IMR-90 (cell line): ENCODE measurements around the gene ERMN. TPM values are rescaled to one million over a fixed set of nuclear protein-coding genes. Genes with fewer than 3 reads are reported as not detected.
A peak's percentile ranks its signal among the peaks of the same experiment; 100 is the strongest.

Experiments
- ATAC-seq: fragments of 200-7000 bp; cut with Tn5 transposase; 2 replicates; pipeline ENCODE4 v1.9.1; 2020; ENCODE audit warnings: low read depth, mild to moderate bottlenecking, moderate library complexity
- Bru-seq: library from RNA; stranded (reverse); fragments of 400-500 nt; gene quantifications from one replicate; lab custom pipeline; 2021; lab: Mats Ljungman, UMichigan
- BruChase-seq, 2 experiments: library from RNA; stranded (reverse); fragments of 400-500 nt; gene quantifications; one replicate each; lab custom pipeline; 2021; lab: Mats Ljungman, UMichigan
- BruUV-seq: library from RNA; stranded (reverse); fragments of 400-500 nt; replicated peaks from 2 replicates; lab custom pipeline; 2021; lab: Mats Ljungman, UMichigan
- CTCF ChIA-PET: fragments of 300-600 bp; formaldehyde crosslinking; extraction: SDS; loops from one replicate; lab custom pipeline; 2021; ENCODE audit warnings: antibody characterized with exemption; lab: Yijun Ruan, JAX
- POLR2A ChIA-PET: fragments of 300-600 bp; sonication (Branson Sonifier 250); formaldehyde crosslinking; loops from one replicate; lab custom pipeline; 2022; ENCODE audit warnings: antibody characterized with exemption; ENCODE audit not compliant: unreplicated experiment; lab: Charles Lee
- DNase-seq: peaks from one replicate; pipeline ENCODE4 v3.0.0; 2013
- H2AFZ ChIP-seq: replicated peaks from 2 replicates; pipeline ENCODE3; 2013; ENCODE audit warnings: low read length, mild to moderate bottlenecking; ENCODE audit not compliant: poor library complexity
- H2AK5ac ChIP-seq: 2 replicates; pipeline ENCODE4 v1.6.1; 2013; ENCODE audit warnings: low read depth, low read length, inconsistent platforms
- H2AK9ac ChIP-seq: replicated peaks from 2 replicates; pipeline ENCODE3; 2013; ENCODE audit warnings: mild to moderate bottlenecking, low read depth, low read length, moderate library complexity; ENCODE audit not compliant: poor library complexity
- H2BK120ac ChIP-seq: 2 replicates; pipeline ENCODE4 v1.6.1; 2013; ENCODE audit warnings: low read depth, low read length, inconsistent platforms
- H2BK15ac ChIP-seq: 3 replicates; pipeline ENCODE4 v1.6.1; 2013; ENCODE audit warnings: low read depth, low read length, inconsistent platforms
- H2BK20ac ChIP-seq: 2 replicates; pipeline ENCODE4 v1.6.1; 2013; ENCODE audit warnings: low read depth, mild to moderate bottlenecking, inconsistent platforms, low read length, moderate library complexity
- H2BK5ac ChIP-seq: 2 replicates; pipeline ENCODE4 v1.6.1; 2013; ENCODE audit warnings: mild to moderate bottlenecking, low read depth, low read length, inconsistent platforms; ENCODE audit not compliant: poor library complexity, severe bottlenecking
- H3K14ac ChIP-seq: replicated peaks from 2 replicates; pipeline ENCODE4 v1.6.1; 2013; ENCODE audit warnings: low read depth, low read length, inconsistent platforms
- H3K18ac ChIP-seq: 2 replicates; pipeline ENCODE4 v1.6.1; 2013; ENCODE audit warnings: low read depth, low read length, control low read depth
- H3K23ac ChIP-seq: 2 replicates; pipeline ENCODE4 v1.6.1; 2013; ENCODE audit warnings: low read depth, low read length, inconsistent platforms
- H3K27ac ChIP-seq: 2 replicates; pipeline ENCODE4 v1.5.1; 2013; ENCODE audit warnings: mild to moderate bottlenecking, control low read depth, low read length; ENCODE audit not compliant: insufficient read depth
- H3K27me3 ChIP-seq: 2 replicates; pipeline ENCODE4 v1.6.1; 2013; ENCODE audit warnings: low read length; ENCODE audit not compliant: control insufficient read depth, insufficient read depth
- H3K36me3 ChIP-seq: 2 replicates; pipeline ENCODE4 v1.6.1; 2013; ENCODE audit warnings: low read length, mixed read lengths; ENCODE audit not compliant: control insufficient read depth, insufficient read depth
- H3K4ac ChIP-seq: 2 replicates; pipeline ENCODE4 v1.6.1; 2013; ENCODE audit warnings: low read depth, low read length, inconsistent platforms
- H3K4me1 ChIP-seq: 2 replicates; pipeline ENCODE4 v1.6.1; 2013; ENCODE audit warnings: low read length, mixed read lengths; ENCODE audit not compliant: control insufficient read depth, insufficient read depth
- H3K4me2 ChIP-seq: 2 replicates; pipeline ENCODE4 v1.6.1; 2013; ENCODE audit warnings: low read depth, mild to moderate bottlenecking, control low read depth, low read length, moderate library complexity
- H3K4me3 ChIP-seq: 2 replicates; pipeline ENCODE4 v1.5.1; 2013; ENCODE audit warnings: low read depth, mild to moderate bottlenecking, control low read depth, low read length, moderate library complexity; ENCODE audit not compliant: insufficient read depth
- H3K56ac ChIP-seq: 2 replicates; pipeline ENCODE4 v1.6.1; 2013; ENCODE audit warnings: low read length, inconsistent platforms; ENCODE audit not compliant: insufficient read depth; ENCODE audit errors: extremely low read depth
- H3K79me1 ChIP-seq, 2 experiments: 2 replicates each; pipeline ENCODE4 v1.6.1; 2013; ENCODE audit warnings: low read length in 2 of 2, inconsistent platforms in 1 of 2, low read depth in 1 of 2
- H3K9ac ChIP-seq: 2 replicates; pipeline ENCODE4 v1.6.1; 2013; ENCODE audit warnings: low read depth, low read length, control low read depth
- H3K9me1 ChIP-seq: 2 replicates; pipeline ENCODE4 v1.6.1; 2013; ENCODE audit warnings: low read length, inconsistent platforms; ENCODE audit not compliant: insufficient read depth
- H3K9me3 ChIP-seq: 2 replicates; pipeline ENCODE4 v1.6.1; 2013; ENCODE audit warnings: low read length; ENCODE audit not compliant: control insufficient read depth, insufficient read depth
- H4K20me1 ChIP-seq: 2 replicates; pipeline ENCODE4 v1.6.1; 2013; ENCODE audit warnings: low read length, inconsistent platforms; ENCODE audit not compliant: insufficient read depth
- H4K5ac ChIP-seq: 2 replicates; pipeline ENCODE4 v1.6.1; 2013; ENCODE audit warnings: mild to moderate bottlenecking, low read depth, low read length, control low read depth
- H4K8ac ChIP-seq, 2 experiments: 2 replicates each; pipeline ENCODE4 v1.6.1; 2013; ENCODE audit warnings: low read depth in 2 of 2, low read length in 2 of 2, control low read depth in 1 of 2, inconsistent platforms in 1 of 2
- H4K91ac ChIP-seq: 2 replicates; pipeline ENCODE4 v1.6.1; 2013; ENCODE audit warnings: low read depth, low read length, inconsistent platforms; ENCODE audit not compliant: insufficient read depth
- BHLHE40 ChIP-seq: fragments of 150-350 bp; IDR thresholded peaks from 2 replicates; pipeline ENCODE4 v1.6.1; 2016; ENCODE audit warnings: mild to moderate bottlenecking, low read depth, low read length
- CEBPB ChIP-seq: IDR thresholded peaks from 2 replicates; pipeline ENCODE4 v1.6.1; 2012; ENCODE audit warnings: low read depth, low read length, improper control_type of control experiment
- CHD1 ChIP-seq: IDR thresholded peaks from 2 replicates; pipeline ENCODE4 v1.6.1; 2012; ENCODE audit warnings: low read depth, low read length, improper control_type of control experiment
- CTCF ChIP-seq: conservative IDR thresholded peaks from 2 replicates; pipeline ENCODE4 v1.5.1; 2012; ENCODE audit warnings: mild to moderate bottlenecking, low read depth, low read length, improper control_type of control experiment
- FOS ChIP-seq: fragments of 150-350 bp; IDR thresholded peaks from 2 replicates; pipeline ENCODE4 v1.6.1; 2016; ENCODE audit warnings: low read depth, low read length
- MAFK ChIP-seq: IDR thresholded peaks from 2 replicates; pipeline ENCODE4 v1.6.1; 2012; ENCODE audit warnings: low read depth, low read length, improper control_type of control experiment
- MAZ ChIP-seq: IDR thresholded peaks from 2 replicates; pipeline ENCODE4 v1.6.1; 2012; ENCODE audit warnings: low read depth, mild to moderate bottlenecking, low read length, improper control_type of control experiment, moderate library complexity, borderline replicate concordance
- MXI1 ChIP-seq: IDR thresholded peaks from 2 replicates; pipeline ENCODE4 v1.6.1; 2012; ENCODE audit warnings: low read depth, mild to moderate bottlenecking, low read length, moderate library complexity, borderline replicate concordance
- NFE2L2 ChIP-seq: fragments of 150-350 bp; IDR thresholded peaks from 2 replicates; pipeline ENCODE4 v1.6.1; 2016; ENCODE audit warnings: low read depth, mild to moderate bottlenecking, low read length
- POLR2A ChIP-seq: IDR thresholded peaks from 2 replicates; pipeline ENCODE4 v1.6.1; 2012; ENCODE audit warnings: mild to moderate bottlenecking, low read depth, low read length
- RAD21 ChIP-seq: IDR thresholded peaks from 2 replicates; pipeline ENCODE4 v1.6.1; 2012; ENCODE audit warnings: low read length, improper control_type of control experiment
- RCOR1 ChIP-seq: IDR thresholded peaks from 2 replicates; pipeline ENCODE4 v1.6.1; 2012; ENCODE audit warnings: mild to moderate bottlenecking, low read length, improper control_type of control experiment; ENCODE audit not compliant: insufficient replicate concordance
- RFX5 ChIP-seq: IDR thresholded peaks from 2 replicates; pipeline ENCODE4 v1.8.0; 2012; ENCODE audit warnings: low read depth, mild to moderate bottlenecking, low read length, moderate library complexity
- SMC3 ChIP-seq: fragments of 150-350 bp; IDR thresholded peaks from 2 replicates; pipeline ENCODE4 v1.6.1; 2016; ENCODE audit warnings: low read depth, mild to moderate bottlenecking, antibody characterized with exemption, low read length, moderate library complexity
- dilution Hi-C: fragments of 300-500 bp; cut with HindIII; formaldehyde crosslinking; loops from one replicate; pipeline ENCODE4 v1.14.3; 2018; ENCODE audit warnings: low sequenced_read_pairs; ENCODE audit not compliant: unreplicated experiment
- in situ Hi-C: fragments of 300-500 bp; cut with MboI; formaldehyde crosslinking; loops from 3 replicates; pipeline ENCODE4 v1.14.3; 2019; ENCODE audit warnings: low sequenced_read_pairs, inconsistent platforms, mixed read lengths
- intact Hi-C: fragments of 100-400 bp; cut with micrococcal nuclease; formaldehyde crosslinking; loops from 2 replicates; pipeline ENCODE4 v1.10.0; 2022
- long read RNA-seq: library from polyadenylated mRNA; unstranded; transcript quantifications from one replicate; pipeline ENCODE4 v2.0.0, GENCODE V29; 2021; ENCODE audit not compliant: unreplicated experiment
- polyA plus RNA-seq, 3 experiments: library from polyadenylated mRNA; depleted of rRNA; stranded (reverse); fragments of >200 nt; gene quantifications; 2 replicates each; pipeline ENCODE4 v1.2.3, GENCODE V29; 2012; ENCODE audit warnings: low replicate concordance in 1 of 3
- total RNA-seq: library from RNA; depleted of rRNA; stranded (reverse); fragments of >200 nt; gene quantifications from 2 replicates; pipeline ENCODE4 v1.2.3, GENCODE V29; 2012; rRNA removed
- TF ChIP-seq, protein P1 (sequence below): fragments of 150-350 bp; IDR thresholded peaks from 2 replicates; pipeline ENCODE4 v1.6.1; 2017; ENCODE audit warnings: mild to moderate bottlenecking, antibody characterized with exemption, low read length, low read depth

Gene ERMN, protein sequence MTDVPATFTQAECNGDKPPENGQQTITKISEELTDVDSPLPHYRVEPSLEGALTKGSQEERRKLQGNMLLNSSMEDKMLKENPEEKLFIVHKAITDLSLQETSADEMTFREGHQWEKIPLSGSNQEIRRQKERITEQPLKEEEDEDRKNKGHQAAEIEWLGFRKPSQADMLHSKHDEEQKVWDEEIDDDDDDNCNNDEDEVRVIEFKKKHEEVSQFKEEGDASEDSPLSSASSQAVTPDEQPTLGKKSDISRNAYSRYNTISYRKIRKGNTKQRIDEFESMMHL
- total RNA-seq (not detected in 2 replicates), polyA plus RNA-seq (2012; rRNA removed) (not detected in 2 replicates), Bru-seq, nascent RNA (percentile 8 among the genes with signal in this experiment), BruChase-seq, experiment 1, labeled RNA remaining after a 6-hour chase (not detected), BruChase-seq, experiment 2, labeled RNA remaining after a 2-hour chase (not detected)
- polyA plus RNA-seq (2012; cell fraction: cytosol; rRNA removed) = not detected in 2 replicates
- polyA plus RNA-seq (2012; cell fraction: nucleus; rRNA removed; ENCODE audit: low replicate concordance) = 0.13 TPM in 1 of 2 replicates, not detected in the other
- long read RNA-seq = 0 reads

DNA sequence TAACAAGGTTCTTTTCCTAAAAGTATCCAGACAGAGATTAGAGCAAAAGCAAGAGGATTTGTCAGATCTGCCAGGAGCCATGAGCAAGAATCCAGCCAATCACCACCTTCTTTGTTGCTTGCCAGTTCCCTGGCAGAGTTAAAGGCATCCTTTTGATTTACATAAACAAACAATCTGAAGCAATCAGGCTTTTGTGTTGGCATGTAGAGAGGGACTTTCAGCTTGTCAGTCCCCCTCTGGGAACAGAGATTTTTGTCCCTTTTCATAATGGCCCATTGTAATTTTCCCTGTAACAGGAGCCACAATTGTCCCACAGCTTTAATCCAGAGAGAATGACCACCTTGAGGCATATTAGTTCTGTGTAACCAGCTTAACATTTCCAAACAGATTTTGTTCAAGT, at the start of gene ERMN:
ERMN (minus strand) TSS at position 39 of the 400 bp plus-strand sequence. CDS start 182 bp downstream, outside the sequence.
- Histone ChIP-seq H3K4me3 (no peak within 1 kb of the TSS), H3K9ac (no peak within 1 kb of the TSS), H3K9me1 (no peaks in the 10 kb centered on the region), H2AK9ac (no peak within 1 kb of the TSS), H3K18ac (no peak within 1 kb of the TSS), H2BK5ac (no peak within 1 kb of the TSS), H3K27me3 (no peaks in the 10 kb centered on the region), H3K79me1 (no peaks in the 10 kb centered on the region), H3K36me3 (no peaks in the 10 kb centered on the region), H4K8ac (no peak within 1 kb of the TSS), H3K4me1 (no peaks in the 10 kb centered on the region), H2BK20ac (no peak within 1 kb of the TSS), H2AFZ (no peak within 1 kb of the TSS), H2BK15ac (no peak within 1 kb of the TSS), H3K4ac (no peak within 1 kb of the TSS), H3K9me3 (no peaks in the 10 kb centered on the region), H3K4me2 (no peak within 1 kb of the TSS), H4K5ac (no peak within 1 kb of the TSS), H2BK120ac (no peak within 1 kb of the TSS), H3K14ac (no peak within 1 kb of the TSS), H2AK5ac (no peak within 1 kb of the TSS), H3K56ac (no peak within 1 kb of the TSS), H3K23ac (no peak within 1 kb of the TSS), H3K27ac (no peak within 1 kb of the TSS), H4K20me1 (no peaks in the 10 kb centered on the region), H4K91ac (no peak within 1 kb of the TSS)
- in situ Hi-C loops (loop anchor here (25.0 kb wide), 1 partner anchor 1938 kb away; no protein-coding TSS in a partner anchor), intact Hi-C loops (loop anchor here (5.0 kb wide), 1 partner anchor 267 kb away; no protein-coding TSS in a partner anchor), dilution Hi-C loops (no loop called here)
- ChIA-PET POLR2A (interaction anchor here (0.6 kb wide), 1 partner anchor 434 kb away, joined by 3 read pairs; no protein-coding TSS in a partner anchor), CTCF (interaction anchor here (1.5 kb wide), 1 partner anchor 11 kb away, joined by 6 read pairs; no protein-coding TSS in a partner anchor)
- DNase-seq = no peak
- ATAC-seq = no peak
- BruUV-seq = no TSS peak
- no peak for TF ChIP-seq SMC3
- no peak for TF ChIP-seq POLR2A
- no peak for TF ChIP-seq RAD21
- no peak for TF ChIP-seq RFX5
- no peak for TF ChIP-seq MAFK
- no peak for TF ChIP-seq MAZ
- TF ChIP-seq NFE2L2 = no peak
- no peak for TF ChIP-seq MXI1
- TF ChIP-seq, protein P1, sequence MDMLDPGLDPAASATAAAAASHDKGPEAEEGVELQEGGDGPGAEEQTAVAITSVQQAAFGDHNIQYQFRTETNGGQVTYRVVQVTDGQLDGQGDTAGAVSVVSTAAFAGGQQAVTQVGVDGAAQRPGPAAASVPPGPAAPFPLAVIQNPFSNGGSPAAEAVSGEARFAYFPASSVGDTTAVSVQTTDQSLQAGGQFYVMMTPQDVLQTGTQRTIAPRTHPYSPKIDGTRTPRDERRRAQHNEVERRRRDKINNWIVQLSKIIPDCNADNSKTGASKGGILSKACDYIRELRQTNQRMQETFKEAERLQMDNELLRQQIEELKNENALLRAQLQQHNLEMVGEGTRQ = no peak
- TF ChIP-seq BHLHE40 = no peak
- TF ChIP-seq CTCF = no peak
- no peak for TF ChIP-seq CEBPB
- TF ChIP-seq RCOR1 = no peak
- no peak for TF ChIP-seq FOS
- no peak for TF ChIP-seq CHD1
